ENCODE results near the gene CCDC170.

DNA sequence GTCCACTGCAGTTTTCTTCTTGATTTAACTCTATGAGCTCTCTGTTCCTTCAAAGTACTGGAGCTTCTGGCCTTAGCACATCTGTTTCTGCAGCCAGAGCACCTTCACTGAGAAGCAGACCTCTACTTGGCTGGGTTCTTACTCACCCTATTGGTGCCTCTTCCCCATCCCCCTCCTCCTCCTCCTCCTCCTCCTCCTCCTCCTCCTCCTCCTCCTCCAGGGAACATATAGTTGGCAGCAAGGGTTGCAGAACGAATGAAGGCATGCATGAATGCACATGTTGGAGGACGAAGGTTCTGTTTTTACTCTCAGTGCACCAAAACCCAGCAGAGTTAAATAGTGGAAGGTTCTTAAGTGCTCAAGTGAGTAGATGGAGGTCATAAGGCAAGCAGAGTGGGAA, 172.7 kb downstream of the CCDC170 start:
- no peak for TF ChIP-seq EZH2 (IDR thresholded peaks at IDR 0.05)
- TF ChIP-seq POLR2AphosphoS5 (IDR thresholded peaks at IDR 0.05; ENCODE audit: borderline replicate concordance, low read depth, low read length) = no peak
- no peak for TF ChIP-seq FOXP2 (optimal IDR thresholded peaks at IDR 0.05; ENCODE audit: control extremely low read depth, extremely low read length, insufficient read depth)
